GM19193 (cell line): Measurements from ENCODE around the gene KMT2D.

ENCODE experiments used
- POLR2A ChIP-seq: IDR thresholded peaks from 4 replicates; pipeline ENCODE4 v1.6.1; 2011; ENCODE audit not compliant: insufficient read depth, insufficient read length; ENCODE audit errors: extremely low read depth

KMT2D gene

DNA sequence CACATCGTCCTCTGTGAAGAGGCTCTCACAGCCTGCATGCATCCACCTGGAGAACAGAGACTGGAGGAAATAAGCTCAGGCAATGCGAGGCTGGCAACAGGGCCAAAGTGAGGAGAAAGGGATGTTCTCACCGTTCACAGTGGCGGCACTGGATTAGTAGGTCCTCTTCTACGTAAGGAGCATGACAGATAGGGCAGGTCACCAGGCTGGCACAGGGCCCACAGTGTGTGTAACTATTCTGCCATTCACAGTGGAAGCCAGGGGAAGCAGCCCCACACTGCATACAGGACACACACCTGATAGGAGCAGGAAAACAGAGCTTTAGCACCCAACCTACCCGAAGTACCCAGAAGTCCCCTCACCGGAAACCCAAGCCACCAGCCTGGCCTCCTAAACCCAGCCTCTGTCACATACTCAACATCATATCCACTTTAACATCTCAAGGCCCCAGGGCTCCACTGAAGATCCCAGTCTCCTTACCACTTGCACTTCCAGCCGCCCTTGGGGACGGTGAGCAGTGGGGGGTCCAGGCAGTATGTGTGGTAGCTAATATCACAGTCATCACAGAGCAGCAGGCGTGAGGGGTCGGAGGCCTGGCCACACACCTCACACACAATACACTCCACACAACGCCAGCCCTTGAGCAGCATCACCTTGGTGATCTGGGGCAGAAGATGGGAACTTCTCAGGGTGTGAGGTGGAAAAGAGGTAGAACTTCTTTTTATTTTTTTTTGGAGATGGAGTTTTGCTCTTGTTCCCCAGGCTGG lies 14.3 kb downstream of the KMT2D start:
- TF ChIP-seq POLR2A = no peak

DNA sequence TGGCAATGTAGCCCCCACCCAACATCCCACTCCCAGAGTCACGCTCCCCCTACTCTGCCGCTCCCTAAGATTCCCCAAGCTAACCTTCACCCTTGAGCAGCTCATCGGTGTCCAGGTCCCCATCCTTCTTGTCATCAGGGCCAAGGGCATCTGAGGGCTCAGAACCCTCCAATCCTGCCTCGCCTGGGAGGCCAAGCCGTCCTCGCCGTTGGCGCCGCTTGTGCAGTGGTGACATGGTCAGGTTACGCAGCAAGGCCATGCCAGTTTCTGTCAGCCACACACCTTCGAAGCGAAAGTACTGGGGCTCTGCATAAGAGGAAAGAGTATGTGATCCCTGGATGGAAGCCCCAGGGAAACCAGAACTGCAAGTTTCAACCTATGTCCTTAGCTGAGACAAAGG lies 15.9 kb downstream of the KMT2D start:
- TF ChIP-seq POLR2A = no peak

GRCh38 chr12:49043856-49044258 lies 16.7 kb downstream of the KMT2D start:
- TF ChIP-seq POLR2A = no peak

GRCh38 chr12:49043241-49043640 lies 17.4 kb downstream of the KMT2D start:
- no peak for TF ChIP-seq POLR2A

- TF ChIP-seq POLR2A = no peak
These were observed 18.6 kb downstream of the KMT2D start for GRCh38 chr12:49041881-49042484.

GRCh38 chr12:49041036-49041880 lies 19.3 kb downstream of the KMT2D start:
- TF ChIP-seq POLR2A = no peak

DNA sequence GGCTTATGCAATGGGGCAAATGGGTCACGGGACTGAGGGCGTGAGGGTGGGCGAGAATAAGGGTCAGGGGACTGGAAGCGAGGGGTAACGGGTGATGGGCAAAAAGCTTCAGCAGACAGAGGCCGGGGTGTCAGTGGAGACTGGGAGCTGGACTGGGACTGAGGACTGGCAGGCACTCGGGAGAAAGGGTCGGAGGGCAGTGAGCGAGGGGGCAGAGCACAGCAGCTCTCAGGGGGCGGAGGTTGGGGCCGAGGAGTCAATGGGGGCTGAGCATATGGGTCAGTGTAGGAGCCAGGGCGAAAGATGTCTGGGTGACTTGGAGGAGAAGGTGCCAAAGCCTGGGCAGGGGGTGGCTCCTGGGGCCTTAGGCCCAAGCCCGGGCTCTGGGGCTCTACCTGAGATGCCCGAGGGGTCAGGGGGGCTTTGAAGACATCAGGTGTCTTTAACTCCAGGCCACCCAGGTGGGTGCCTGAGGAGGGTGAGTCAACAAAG lies 20.2 kb downstream of the KMT2D start:
- TF ChIP-seq POLR2A = no peak

- no peak for TF ChIP-seq POLR2A
These were observed 20.9 kb downstream of the KMT2D start for GRCh38 chr12:49039421-49040363.

DNA sequence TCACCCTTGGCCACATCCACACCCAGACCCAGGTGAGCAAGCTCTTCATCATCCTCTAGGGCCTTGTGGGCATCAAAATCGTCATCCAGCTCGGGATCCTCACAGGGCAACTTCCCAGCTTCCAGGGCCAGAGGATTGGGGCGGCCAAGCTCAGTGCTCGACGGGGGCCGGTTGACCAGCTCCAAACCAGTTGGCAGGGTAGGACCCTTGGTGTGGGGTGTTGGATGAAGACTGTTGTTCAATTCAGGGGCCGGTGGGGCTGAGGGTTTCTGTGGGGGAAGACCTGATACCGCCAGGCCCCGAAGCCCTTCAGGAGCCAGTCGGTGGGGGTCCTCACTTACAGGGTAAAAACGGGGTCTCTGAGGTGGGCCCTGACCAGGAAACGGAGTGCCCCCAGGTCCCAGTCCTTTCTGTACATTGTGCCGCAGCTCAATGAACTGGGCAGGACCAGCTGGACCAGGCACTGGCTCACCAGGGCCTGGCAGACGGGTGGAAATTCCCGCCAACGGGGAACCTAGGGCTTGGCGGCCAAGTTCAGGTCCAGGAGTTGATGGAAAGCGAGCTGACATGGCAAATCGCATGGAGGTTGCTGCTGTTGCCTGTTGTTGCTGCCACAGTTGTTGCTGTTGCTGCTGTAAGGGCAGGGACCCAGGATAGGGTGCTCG lies 22.2 kb downstream of the KMT2D start:
- TF ChIP-seq POLR2A = no peak

DNA sequence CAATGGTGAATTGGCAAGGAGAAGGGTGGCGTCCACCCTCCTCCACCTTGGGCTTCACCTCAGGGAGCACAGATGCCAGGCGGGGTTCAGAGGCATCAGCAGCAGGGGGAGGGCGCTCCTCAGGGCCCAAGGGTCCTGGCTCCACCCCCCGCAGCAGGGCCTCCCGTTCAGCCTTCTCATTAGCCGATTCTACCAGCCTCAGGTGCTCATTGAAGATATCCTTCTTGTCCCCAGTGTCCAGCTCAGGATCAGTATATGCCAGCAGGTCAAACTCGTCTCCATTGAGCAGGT lies 22.7 kb downstream of the KMT2D start:
- no peak for TF ChIP-seq POLR2A

DNA sequence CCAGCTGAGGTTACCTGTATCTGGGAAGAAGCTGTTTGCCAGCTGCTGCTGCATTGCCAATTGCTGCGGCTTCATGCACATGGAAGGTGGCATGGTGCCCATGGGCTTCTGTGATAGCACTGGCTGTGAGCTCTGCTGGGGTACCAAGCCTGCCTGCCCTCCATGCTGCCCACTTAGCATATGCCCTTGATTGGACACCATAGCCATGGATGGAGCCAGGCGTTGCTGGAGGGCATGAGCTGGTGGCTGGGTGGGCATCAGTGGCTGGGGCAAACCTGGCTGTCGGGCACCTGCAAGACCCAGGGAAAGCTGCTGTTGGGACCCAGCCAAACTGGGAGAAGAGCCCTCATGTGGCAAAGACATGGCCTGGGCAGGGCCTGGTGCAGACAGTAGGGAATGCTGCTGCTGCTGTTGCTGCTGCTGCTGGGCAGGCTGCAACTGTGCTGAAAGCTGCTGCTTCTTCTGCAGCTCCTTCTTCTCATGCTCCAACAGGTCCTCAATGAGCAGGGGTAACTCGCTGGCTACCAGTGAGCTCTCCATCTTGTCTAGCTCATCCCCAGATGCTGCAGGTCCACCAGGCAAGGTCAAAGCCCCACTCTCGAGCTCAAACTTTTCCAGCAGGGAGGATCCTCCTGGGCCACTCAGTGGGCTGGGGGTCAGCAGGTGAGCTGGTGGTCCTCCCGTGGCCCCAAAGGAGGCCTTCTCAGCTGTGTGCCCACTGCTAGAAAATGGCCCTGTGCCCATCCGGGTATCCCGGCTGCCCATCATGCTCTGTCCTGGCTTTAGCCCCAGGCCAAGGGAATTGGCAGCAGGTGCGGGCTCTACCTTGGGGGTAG lies 23.3 kb downstream of the KMT2D start:
- TF ChIP-seq POLR2A = no peak

DNA sequence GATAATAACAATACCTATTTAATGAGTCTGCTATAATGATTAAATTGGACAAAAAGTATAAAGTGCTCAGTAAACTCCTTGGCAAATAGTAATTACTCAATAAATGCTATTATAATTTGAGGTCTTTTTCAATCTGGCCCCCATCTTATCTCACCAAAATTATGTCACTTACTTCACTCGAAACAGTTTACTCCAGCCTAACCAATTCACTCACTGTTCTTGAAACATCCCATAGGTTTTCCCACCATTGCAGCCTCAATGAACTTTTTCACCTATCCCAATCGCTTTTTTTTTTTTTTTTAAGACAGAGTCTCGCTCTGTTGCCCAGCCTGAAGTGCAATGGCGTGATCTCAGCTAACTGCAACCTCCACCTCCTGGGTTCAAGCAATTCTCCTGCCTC lies 24.6 kb downstream of the KMT2D start:
- no peak for TF ChIP-seq POLR2A

- TF ChIP-seq POLR2A = no peak
These were observed 26.3 kb downstream of the KMT2D start for GRCh38 chr12:49034286-49034622.

DNA sequence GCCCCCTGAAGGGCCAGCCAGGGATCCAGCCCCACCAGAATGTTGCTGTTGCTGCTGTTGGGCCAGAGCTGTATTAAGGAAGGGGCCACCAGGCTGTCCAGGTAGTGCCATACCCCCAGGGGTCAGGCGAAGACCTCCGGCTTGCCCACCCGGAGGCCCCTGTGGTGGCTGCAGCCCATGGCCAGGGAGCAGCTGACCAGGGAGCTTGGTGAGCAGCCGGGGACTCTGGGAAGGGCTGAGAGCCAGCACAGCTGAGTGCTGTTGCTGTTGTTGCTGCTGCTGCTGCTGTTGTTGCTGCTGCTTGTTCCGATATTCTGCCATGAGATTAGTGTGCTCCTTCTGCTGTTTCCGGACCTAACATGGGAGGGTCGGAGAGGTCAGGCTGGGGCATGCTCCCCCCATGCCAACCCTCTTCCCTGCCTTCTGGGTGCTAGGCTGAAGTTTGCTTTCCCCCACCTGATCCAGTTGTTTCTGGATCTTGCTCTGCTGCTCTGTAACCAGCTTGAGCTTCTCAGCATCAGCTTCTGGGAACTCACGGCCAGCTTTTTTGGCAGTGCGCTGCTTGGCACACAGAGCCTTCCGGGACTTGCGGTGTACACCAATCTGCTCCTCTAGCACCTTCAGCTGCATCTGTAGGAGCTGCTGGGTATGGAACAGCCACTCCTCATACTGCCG lies 26.8 kb downstream of the KMT2D start:
- no peak for TF ChIP-seq POLR2A
